Activated CD8-positive, alpha-beta memory T cell treated with anti-CD3 and anti-CD28 coated beads for 36 hours (primary cell): Measurements from ENCODE around the gene ZBTB17. TPM values are rescaled to one million over a fixed set of nuclear protein-coding genes. Genes with fewer than 3 reads are reported as not detected.
"Not testable (repeated sequence)": the region's sequence is repeated elsewhere in the genome, so short reads cannot be mapped to it uniquely, and the experiment has no call there.

ENCODE experiments used
- CTCF ChIA-PET: fragments of 350-600 bp; sonication (Branson Sonifier 250); formaldehyde crosslinking; loops from one replicate; lab custom pipeline; 2021; ENCODE audit warnings: antibody characterized with exemption; lab: Charles Lee
- POLR2A ChIA-PET: fragments of 350-600 bp; sonication (Branson Sonifier 250); formaldehyde crosslinking; loops from one replicate; lab custom pipeline; 2021; ENCODE audit warnings: antibody characterized with exemption; lab: Charles Lee
- total RNA-seq, 2 experiments: library from RNA; stranded (reverse); gene quantifications; one replicate each; pipeline ENCODE4 v1.2.3, GENCODE V29; 2021

ZBTB17 gene
- total RNA-seq, 2 experiments from 2014 or later: 54.8 to 57.9 TPM

DNA sequence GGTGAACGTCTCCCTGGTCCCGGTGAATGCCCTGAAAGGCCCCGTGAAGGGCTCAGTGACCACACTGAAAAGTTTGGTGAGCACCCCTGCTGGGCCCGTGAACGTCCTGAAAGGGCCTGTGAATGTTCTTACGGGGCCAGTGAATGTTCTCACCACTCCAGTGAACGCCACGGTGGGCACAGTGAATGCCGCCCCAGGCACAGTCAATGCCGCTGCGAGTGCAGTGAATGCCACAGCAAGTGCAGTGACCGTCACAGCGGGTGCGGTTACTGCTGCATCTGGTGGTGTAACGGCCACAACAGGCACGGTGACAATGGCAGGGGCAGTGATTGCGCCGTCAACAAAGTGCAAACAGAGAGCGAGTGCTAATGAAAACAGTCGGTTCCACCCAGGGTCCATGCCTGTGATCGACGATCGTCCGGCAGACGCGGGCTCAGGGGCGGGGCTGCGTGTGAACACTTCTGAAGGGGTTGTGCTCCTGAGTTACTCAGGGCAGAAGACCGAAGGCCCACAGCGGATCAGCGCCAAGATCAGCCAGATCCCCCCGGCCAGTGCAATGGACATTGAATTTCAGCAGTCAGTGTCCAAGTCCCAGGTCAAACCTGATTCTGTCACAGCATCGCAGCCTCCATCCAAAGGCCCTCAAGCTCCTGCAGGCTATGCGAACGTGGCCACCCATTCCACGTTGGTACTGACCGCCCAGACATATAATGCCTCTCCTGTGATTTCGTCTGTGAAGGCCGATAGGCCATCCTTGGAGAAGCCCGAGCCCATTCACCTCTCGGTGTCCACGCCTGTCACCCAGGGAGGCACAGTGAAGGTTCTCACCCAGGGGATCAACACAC, 41.5 kb downstream of the ZBTB17 start:
- ChIA-PET POLR2A (no interaction called here), CTCF (no interaction called here)

DNA sequence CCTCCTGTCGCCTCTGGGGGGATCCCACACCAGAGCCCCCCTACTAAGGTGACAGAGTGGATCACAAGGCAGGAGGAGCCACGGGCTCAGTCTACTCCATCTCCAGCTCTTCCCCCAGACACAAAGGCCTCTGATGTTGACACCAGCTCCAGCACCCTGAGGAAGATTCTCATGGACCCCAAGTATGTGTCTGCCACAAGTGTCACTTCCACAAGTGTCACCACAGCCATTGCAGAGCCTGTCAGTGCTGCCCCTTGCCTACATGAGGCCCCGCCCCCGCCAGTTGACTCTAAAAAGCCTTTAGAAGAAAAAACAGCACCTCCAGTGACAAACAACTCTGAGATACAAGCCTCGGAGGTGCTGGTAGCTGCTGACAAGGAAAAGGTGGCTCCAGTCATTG, 42.2 kb downstream of the ZBTB17 start:
- CTCF ChIA-PET: no interaction called here
- POLR2A ChIA-PET: no interaction called here

DNA sequence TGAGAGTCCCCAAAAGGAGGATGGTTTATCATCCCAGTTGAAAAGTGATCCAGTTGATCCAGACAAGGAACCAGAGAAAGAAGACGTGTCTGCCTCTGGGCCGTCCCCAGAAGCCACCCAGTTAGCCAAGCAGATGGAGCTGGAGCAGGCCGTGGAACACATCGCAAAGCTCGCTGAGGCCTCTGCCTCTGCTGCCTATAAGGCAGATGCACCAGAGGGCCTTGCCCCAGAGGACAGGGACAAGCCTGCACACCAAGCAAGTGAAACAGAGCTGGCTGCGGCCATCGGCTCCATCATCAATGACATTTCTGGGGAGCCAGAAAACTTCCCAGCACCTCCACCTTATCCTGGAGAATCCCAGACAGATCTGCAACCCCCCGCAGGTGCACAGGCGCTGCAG, 43.3 kb downstream of the ZBTB17 start:
- ChIA-PET CTCF (no interaction called here), POLR2A (no interaction called here)

DNA sequence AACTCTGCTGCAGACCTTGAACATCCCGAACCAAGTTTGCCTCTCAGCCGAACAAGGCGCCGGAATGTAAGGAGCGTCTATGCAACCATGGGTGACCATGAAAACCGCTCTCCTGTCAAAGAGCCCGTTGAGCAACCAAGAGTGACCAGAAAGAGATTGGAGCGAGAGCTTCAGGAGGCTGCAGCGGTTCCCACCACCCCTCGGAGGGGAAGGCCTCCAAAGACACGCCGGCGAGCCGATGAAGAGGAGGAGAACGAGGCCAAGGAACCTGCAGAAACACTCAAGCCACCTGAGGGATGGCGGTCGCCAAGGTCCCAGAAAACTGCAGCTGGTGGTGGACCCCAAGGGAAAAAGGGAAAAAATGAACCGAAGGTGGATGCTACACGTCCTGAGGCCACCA, 44.0 kb downstream of the ZBTB17 start:
- ChIA-PET CTCF (no interaction called here), POLR2A (no interaction called here)

DNA sequence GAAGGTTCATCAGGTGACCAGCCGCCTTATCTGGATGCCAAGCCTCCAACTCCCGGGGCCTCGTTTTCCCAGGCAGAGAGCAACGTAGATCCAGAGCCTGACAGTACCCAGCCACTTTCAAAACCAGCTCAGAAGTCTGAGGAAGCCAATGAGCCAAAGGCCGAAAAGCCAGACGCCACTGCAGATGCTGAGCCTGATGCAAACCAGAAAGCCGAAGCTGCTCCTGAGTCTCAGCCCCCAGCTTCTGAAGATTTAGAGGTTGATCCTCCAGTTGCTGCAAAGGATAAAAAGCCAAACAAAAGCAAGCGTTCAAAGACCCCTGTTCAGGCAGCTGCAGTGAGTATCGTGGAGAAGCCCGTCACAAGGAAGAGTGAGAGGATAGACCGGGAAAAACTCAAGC, 44.5 kb downstream of the ZBTB17 start:
- CTCF ChIA-PET: interaction anchor here (0.6 kb wide), 1 partner anchor 77 kb away, joined by 3 read pairs; no protein-coding TSS in a partner anchor
- POLR2A ChIA-PET: no interaction called here

DNA sequence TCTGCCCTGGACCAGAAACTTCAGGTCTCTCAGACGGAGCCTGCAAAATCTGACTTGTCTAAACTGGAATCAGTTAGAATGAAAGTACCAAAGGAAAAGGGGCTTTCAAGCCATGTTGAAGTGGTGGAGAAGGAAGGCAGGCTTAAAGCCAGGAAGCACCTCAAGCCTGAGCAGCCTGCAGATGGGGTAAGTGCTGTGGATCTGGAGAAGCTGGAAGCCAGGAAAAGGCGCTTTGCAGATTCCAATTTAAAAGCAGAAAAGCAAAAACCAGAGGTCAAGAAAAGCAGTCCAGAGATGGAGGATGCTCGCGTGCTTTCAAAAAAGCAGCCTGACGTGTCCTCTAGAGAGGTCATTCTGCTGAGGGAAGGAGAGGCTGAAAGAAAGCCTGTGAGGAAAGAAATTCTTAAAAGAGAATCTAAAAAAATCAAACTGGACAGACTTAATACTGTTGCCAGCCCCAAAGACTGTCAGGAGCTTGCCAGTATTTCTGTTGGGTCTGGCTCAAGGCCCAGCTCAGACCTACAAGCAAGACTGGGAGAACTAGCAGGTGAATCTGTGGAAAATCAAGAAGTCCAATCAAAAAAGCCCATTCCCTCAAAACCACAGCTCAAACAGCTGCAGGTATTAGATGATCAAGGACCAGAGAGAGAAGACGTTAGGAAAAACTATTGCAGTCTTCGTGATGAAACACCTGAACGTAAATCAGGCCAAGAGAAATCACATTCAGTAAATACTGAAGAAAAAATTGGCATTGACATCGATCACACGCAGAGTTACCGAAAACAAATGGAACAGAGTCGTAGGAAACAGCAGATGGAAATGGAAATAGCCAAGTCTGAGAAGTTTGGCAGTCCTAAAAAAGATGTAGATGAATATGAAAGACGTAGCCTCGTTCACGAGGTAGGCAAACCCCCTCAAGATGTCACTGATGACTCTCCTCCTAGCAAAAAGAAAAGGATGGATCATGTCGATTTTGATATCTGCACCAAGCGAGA, 46.6 kb downstream of the ZBTB17 start:
- CTCF ChIA-PET: no interaction called here
- POLR2A ChIA-PET: no interaction called here

DNA sequence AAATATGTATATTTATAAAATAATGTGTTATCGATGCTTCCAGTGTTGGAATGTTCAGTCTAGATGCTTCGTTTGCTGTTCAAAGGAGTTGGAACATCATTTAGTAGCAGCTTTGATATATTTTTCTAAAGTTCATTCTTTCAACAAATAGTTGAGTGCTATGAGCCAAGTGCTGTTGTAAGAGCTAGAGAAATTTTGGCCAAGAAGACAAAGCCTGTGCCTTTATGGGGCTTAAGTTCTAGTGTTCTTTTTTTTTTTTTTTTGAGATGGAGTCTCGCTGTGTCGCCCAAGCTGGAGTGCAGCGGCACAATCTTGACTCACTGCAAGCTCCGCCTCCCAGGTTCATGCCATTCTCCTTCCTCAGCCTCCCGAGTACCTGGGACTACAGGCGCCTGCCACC, 49.5 kb downstream of the ZBTB17 start:
- POLR2A ChIA-PET: not testable (repeated sequence)
- CTCF ChIA-PET: interaction anchor here (0.8 to 1.5 kb wide), 5 partner anchors 20 to 123 kb away, joined by 3 to 5 read pairs (median 3); no protein-coding TSS in a partner anchor

DNA sequence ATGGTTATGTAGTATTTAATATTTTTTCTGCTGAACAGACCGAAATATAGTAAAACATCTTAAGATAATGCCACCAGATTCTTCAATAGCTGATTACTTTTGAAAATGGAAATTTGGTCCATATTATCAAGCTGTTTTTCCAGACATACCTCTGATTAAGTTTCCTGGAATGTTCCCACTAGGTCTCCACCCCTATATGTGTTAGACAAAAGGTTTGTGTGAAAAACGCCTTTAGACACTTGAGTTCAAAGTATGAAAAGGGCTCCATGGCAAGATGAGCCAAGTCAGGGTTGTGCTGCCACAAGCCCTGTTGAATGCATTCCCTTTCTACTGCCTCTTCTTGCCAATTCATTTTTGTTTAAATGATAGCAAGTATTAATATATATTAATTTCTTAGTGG, 52.7 kb downstream of the ZBTB17 start:
- CTCF ChIA-PET: no interaction called here
- POLR2A ChIA-PET: interaction anchor here (1.1 kb wide), 1 partner anchor 54 kb away, joined by 5 read pairs; no protein-coding TSS in a partner anchor

DNA sequence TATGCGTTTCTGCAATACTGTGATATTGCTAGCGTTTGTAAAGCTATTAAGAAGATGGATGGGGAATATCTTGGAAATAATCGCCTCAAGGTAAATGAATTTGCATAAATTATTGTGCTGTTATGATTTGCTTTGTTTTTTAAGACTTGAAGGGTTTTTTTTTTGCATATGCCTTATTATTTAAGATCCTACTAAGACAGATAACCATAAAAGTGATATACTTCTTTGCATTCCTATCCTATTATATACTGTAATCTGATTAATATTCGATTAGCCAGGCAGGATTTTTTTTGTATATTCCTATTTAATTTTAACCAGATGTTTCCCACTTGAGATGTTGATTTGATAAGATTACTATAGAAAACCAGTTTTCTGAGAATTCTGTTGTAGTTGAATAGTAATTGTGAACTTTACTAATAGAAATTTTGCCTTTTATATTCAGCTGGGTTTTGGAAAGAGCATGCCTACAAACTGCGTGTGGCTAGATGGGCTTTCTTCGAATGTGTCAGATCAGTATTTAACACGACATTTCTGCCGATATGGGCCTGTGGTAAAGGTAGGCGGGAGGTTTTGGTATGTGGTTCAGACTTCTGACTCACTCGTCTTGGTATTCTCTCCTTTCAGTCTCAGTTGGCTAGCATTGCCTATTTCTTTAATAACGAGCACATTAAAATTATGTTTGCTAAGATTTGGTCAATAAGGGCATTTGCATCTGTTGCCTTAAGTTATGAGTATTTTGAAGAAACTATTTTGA, 56.8 kb downstream of the ZBTB17 start:
- POLR2A ChIA-PET: no interaction called here
- CTCF ChIA-PET: no interaction called here

DNA sequence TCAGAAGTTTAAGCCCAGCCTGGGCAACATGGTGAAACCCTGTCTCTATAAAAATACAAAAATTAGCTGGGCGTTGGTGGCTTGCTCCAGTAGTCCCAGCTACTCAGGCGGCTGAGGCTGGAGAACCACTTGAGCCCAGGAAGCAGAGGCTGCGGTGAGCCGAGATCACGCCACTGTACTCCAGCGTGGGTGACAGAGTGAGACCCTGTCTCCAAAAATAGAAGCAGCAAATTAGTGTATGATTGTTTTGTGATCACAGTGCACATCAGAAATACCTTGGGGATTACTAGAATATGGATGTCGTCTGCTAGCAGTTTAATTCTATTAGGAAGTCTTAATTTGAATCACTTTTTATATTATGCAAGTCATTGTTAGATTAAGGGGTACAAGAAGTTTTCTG, 59.0 kb downstream of the ZBTB17 start:
- CTCF ChIA-PET: interaction anchor here (1.0 kb wide), 1 partner anchor 32 kb away, joined by 3 read pairs; no protein-coding TSS in a partner anchor
- POLR2A ChIA-PET: interaction anchor here (0.6 to 1.1 kb wide), 2 partner anchors 58 to 83 kb away, joined by 4 to 8 read pairs; no protein-coding TSS in a partner anchor

DNA sequence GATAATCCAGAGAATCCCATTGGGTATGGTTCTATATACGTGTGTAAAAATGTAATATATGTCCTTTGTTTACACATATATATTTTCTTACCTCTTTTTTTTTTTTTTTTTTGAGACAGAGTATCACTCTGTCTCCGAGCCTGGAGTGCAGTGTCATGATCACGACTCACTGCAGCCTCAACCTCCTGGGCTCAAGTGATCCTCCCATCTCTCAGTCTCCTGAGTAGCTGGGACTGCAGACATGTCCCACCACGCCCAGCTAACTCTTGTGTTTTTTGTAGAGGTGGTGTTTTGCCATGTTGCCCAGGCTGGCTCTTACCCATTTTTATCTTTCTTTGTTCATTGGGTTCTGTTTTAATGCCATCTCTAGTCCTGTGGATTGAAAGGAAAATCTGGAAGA, 59.5 kb downstream of the ZBTB17 start:
- ChIA-PET CTCF (interaction anchor here (1.0 kb wide), 1 partner anchor 33 kb away, joined by 3 read pairs; no protein-coding TSS in a partner anchor), POLR2A (interaction anchor here (0.6 to 1.1 kb wide), 3 partner anchors 34 to 82 kb away, joined by 3 to 8 read pairs (median 4); no protein-coding TSS in a partner anchor)

DNA sequence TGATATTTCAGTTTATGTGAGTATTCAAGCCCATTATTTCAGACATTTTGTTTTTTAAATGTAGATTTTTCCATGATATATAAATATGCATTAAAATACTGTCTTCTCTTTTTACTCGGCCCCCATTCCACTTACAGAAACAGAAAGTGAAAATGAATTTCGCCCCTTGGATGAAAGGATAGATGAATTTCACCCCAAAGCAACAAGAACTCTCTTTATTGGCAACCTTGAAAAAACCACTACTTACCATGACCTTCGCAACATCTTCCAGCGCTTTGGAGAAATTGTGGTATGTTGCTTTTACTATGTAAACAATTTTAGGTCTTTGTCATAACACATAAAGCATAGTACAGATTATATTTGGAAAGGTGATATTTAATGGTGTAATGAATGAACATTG, 59.9 kb downstream of the ZBTB17 start:
- POLR2A ChIA-PET: interaction anchor here (0.6 to 1.1 kb wide), 3 partner anchors 34 to 83 kb away, joined by 3 to 8 read pairs (median 3); no protein-coding TSS in a partner anchor
- CTCF ChIA-PET: no interaction called here

DNA sequence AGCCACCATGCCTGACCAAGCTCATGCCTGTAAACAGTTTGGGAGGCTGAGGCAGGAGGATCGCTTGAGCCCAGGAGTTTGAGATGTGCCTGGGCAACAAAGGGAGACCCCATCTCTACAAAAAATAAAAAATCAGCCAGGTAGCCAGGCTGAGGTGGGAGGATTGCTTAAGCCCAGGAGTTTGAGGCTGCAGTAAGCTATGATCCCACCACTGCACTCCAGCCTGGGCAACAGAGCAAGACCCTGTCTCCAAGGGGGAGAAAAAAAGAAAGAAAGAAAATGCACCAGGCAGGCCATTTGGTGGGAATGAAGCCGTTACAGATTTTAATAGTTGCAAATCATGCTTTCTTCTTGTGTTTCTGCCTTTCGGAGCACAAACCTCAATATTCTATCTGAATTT, 62.3 kb downstream of the ZBTB17 start:
- CTCF ChIA-PET, POLR2A ChIA-PET: not testable (repeated sequence)

DNA sequence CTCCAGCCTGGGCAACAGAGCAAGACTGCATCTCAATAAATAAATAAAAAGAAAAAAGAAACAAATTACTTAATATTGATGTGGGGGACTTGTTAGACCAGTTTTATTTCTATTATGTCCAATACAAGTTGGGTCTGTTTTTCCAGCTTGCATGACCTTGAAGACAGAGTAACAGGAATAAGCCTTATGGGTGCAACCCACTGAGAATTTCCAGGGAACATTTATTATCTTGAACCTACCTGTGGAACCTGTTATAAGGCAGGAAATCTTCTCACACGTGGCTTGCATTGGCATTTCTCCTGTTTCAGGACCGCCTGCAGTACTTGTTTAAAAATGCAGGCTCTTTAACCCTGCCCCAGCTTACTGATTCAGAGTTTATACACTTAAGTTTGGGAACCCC, 64.0 kb downstream of the ZBTB17 start:
- CTCF ChIA-PET: no interaction called here
- POLR2A ChIA-PET: no interaction called here

DNA sequence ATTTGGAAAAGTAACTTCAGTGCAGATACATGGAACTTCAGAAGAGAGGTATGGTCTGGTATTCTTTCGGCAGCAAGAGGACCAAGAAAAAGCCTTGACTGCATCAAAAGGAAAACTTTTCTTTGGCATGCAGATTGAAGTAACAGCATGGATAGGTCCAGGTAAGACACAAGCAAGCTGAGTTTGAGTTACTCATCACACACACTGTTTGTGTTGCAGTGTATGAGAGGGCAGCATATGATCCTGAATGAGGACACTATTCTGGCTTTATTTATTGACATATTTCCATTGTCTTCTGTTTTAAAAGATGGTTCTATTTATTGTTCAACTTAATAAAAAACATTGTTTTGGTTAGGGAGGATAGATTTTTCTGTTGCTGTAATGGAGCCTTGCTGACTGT, 64.8 kb downstream of the ZBTB17 start:
- CTCF ChIA-PET: no interaction called here
- POLR2A ChIA-PET: no interaction called here

DNA sequence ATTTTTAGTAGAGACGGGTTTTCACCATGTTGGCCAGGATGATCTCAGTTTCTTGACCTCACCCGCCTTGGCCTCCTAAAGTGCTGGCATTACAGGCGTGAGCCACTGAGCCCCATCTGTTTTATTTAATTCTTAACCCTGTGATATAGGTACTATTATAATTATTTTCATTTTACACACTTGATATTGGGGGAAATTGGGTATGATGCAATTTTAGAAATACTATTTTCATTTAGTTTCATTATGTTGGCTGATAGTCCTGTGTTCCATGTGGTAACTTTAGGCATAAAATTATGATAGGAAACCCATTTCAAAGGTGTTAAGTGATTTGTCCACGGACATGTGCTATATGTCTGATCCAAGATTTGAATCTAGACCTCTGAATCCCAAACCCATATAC, 67.3 kb downstream of the ZBTB17 start:
- ChIA-PET CTCF (no interaction called here), POLR2A (no interaction called here)

DNA sequence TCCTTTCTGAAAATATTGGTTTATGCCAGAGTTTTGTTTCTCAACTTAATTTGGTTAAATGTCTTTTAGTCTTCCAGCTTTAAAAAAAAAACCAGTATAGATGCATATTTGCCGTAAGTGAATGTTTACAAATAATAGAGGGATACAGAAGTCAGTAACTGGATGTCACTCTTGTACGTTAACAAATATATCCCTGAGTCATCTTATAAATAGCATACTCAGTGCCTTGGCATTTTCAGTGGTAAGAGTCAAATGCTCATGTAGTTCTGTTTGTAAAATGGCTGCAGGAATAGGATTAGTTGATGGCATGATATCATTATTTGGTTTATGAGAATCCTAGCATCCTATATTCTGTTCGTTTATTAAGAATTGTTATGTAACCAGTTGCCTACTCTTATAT, 73.0 kb downstream of the ZBTB17 start:
- ChIA-PET POLR2A (no interaction called here), CTCF (interaction anchor here (0.6 kb wide), 1 partner anchor 87 kb away, joined by 3 read pairs; no protein-coding TSS in a partner anchor)

DNA sequence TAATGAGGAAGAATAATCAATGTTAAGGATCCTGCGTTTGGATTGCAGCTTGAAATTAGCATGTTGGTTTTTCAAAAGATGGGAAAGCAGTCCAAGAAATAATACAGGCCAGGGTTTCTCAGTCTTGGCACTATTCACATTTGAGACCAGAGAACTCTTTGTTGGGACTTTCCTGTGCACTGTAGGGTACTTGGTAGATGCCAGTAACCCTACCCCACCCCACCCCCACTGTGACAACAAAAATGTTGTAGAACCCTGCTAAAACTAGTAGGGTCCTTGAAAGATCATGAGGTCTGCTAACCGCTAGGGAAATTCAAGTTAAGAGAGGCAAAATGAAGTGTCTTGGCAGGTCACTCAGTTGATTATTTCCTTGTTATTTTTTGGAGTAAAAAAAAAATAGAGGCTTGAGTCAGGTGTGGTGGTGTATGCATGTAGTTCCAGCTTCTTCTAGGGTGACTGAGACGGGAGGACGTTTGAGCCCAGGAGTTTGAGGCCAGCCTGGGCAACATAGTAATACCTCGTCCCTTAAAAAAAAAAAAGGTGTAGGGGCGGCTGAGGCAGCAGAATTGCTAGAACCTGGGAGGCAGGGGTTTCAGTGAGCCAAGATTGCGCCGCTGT, 75.1 kb downstream of the ZBTB17 start:
- CTCF ChIA-PET: no interaction called here
- POLR2A ChIA-PET: no interaction called here
